H1 (cell line): ENCODE data around the gene ANO2.

Experiments
- BACH1 ChIP-seq: IDR thresholded peaks from 2 replicates; pipeline ENCODE4 v1.6.1; 2012; ENCODE audit warnings: low read length, improper control_type of control experiment
- BRCA1 ChIP-seq: IDR thresholded peaks from 2 replicates; pipeline ENCODE4 v1.6.1; 2012; ENCODE audit warnings: low read depth, low read length, improper control_type of control experiment
- CHD7 ChIP-seq: fragments of 300-600 bp; sonication (generic); IDR thresholded peaks from 2 replicates; pipeline ENCODE4 v1.7.1; 2012; ENCODE audit warnings: low read length, moderate library complexity, mild to moderate bottlenecking, inconsistent platforms; ENCODE audit not compliant: insufficient replicate concordance
- CTCF ChIP-seq, 3 experiments: IDR thresholded peaks; 1 replicate in 2 of 3; 2 replicates in 1 of 3; pipeline versions ENCODE4 v1.5.1 to v1.6.1; 2011; ENCODE audit warnings: low read length in 3 of 3, mild to moderate bottlenecking in 3 of 3, inconsistent platforms in 2 of 3, low read depth in 1 of 3, moderate library complexity in 1 of 3; ENCODE audit not compliant: insufficient read depth in 1 of 3; ENCODE audit errors: control extremely low read depth in 1 of 3
- EZH2 ChIP-seq: fragments of 200-600 bp; sonication (generic); IDR thresholded peaks from 2 replicates; pipeline ENCODE4 v1.7.1; 2012; ENCODE audit warnings: low read depth, mild to moderate bottlenecking, moderate library complexity, low read length, inconsistent platforms; ENCODE audit not compliant: severe bottlenecking
- KDM1A ChIP-seq: fragments of 200-600, 300-600 bp; sonication (generic); IDR thresholded peaks from 2 replicates; pipeline ENCODE4 v1.7.1; 2016; ENCODE audit warnings: mild to moderate bottlenecking, low read length, borderline replicate concordance
- POLR2A ChIP-seq, 2 experiments: IDR thresholded peaks; 1 replicate in 1 of 2; 2 replicates in 1 of 2; pipeline ENCODE4 v1.6.1; 2011; ENCODE audit warnings: low read depth in 2 of 2, low read length in 2 of 2, mild to moderate bottlenecking in 2 of 2; ENCODE audit errors: control extremely low read depth in 1 of 2
- TAF1 ChIP-seq: IDR thresholded peaks from 2 replicates; pipeline ENCODE4 v1.6.1; 2011; ENCODE audit warnings: mild to moderate bottlenecking, low read depth, low read length
- TCF12 ChIP-seq: IDR thresholded peaks from 2 replicates; pipeline ENCODE4 v1.6.1; 2011; ENCODE audit warnings: low read depth, mild to moderate bottlenecking, low read length
- TEAD4 ChIP-seq: IDR thresholded peaks from 2 replicates; pipeline ENCODE4 v1.6.1; 2012; ENCODE audit warnings: low read depth, low read length, inconsistent platforms, mixed read lengths

GRCh38 chr12:5797661-5798060, 147.4 kb downstream of the ANO2 start:
- TF ChIP-seq EZH2 (no peak), POLR2A (IDR thresholded peaks at IDR 0.05; ENCODE audit: control extremely low read depth in 1 of 2, low read depth in 2 of 2, low read length in 2 of 2) (no peak), CTCF (IDR thresholded peaks at IDR 0.05; ENCODE audit: control extremely low read depth in 1 of 3, insufficient read depth in 1 of 3, low read depth in 1 of 3, low read length in 3 of 3) (no peak), TAF1 (no peak), BRCA1 (no peak), CHD7 (no peak), BACH1 (no peak), TEAD4 (no peak), TCF12 (no peak), KDM1A (no peak)
